ENCODE data around the gene ATM.
"Not testable (repeated sequence)": the region's sequence is repeated elsewhere in the genome, so short reads cannot be mapped to it uniquely, and the experiment has no call there.

Gene ATM

GRCh38 chr11:108370315-108370714, 147.4 kb downstream of the ATM start:
- DNase-seq (ENCODE audit: insufficient read length, low spot score) (no peak), FAIRE-seq (no peak)
- TF ChIP-seq SPI1 (IDR thresholded peaks at IDR 0.05; ENCODE audit: low read depth, low read length) (no peak), TAF1 (IDR thresholded peaks at IDR 0.05; ENCODE audit: low read depth, low read length) (no peak), PAX5 (IDR thresholded peaks at IDR 0.05; ENCODE audit: insufficient read depth, low read length, severe bottlenecking) (no peak), POU2F2 (IDR thresholded peaks at IDR 0.05; ENCODE audit: low read depth, low read length) (no peak), POLR2AphosphoS5 (IDR thresholded peaks at IDR 0.05; ENCODE audit: low read depth, low read length) (no peak), POLR2A (IDR thresholded peaks at IDR 0.05; ENCODE audit: low read depth, low read length) (no peak)

GRCh38 chr11:108370990-108371389, 148.1 kb downstream of the ATM start:
- FAIRE-seq = no peak
- DNase-seq (ENCODE audit: insufficient read length, low spot score) = no peak
- no peak for TF ChIP-seq PAX5 (IDR thresholded peaks at IDR 0.05; ENCODE audit: insufficient read depth, low read length, severe bottlenecking)
- no peak for TF ChIP-seq POLR2A (IDR thresholded peaks at IDR 0.05; ENCODE audit: low read depth, low read length)
- no peak for TF ChIP-seq POU2F2 (IDR thresholded peaks at IDR 0.05; ENCODE audit: low read depth, low read length)
- no peak for TF ChIP-seq SPI1 (IDR thresholded peaks at IDR 0.05; ENCODE audit: low read depth, low read length)
- no peak for TF ChIP-seq POLR2AphosphoS5 (IDR thresholded peaks at IDR 0.05; ENCODE audit: low read depth, low read length)
- no peak for TF ChIP-seq TAF1 (IDR thresholded peaks at IDR 0.05; ENCODE audit: low read depth, low read length)

GRCh38 chr11:108373505-108373904, 150.6 kb downstream of the ATM start:
- DNase-seq (ENCODE audit: insufficient read length, low spot score); FAIRE-seq: not testable (repeated sequence)

- TF ChIP-seq POLR2A (IDR thresholded peaks at IDR 0.05; ENCODE audit: low read depth, low read length) (no peak), POLR2AphosphoS5 (IDR thresholded peaks at IDR 0.05; ENCODE audit: low read depth, low read length) (no peak), PAX5 (IDR thresholded peaks at IDR 0.05; ENCODE audit: insufficient read depth, low read length, severe bottlenecking) (no peak), TAF1 (IDR thresholded peaks at IDR 0.05; ENCODE audit: low read depth, low read length) (no peak)
- FAIRE-seq = no peak
- no peak for DNase-seq (ENCODE audit: insufficient read length, low spot score)
Measured at GRCh38 chr11:108388576-108388975, 165.7 kb downstream of the ATM start.

GRCh38 chr11:108392353-108392752, 169.5 kb downstream of the ATM start:
- TF ChIP-seq POLR2AphosphoS5 (IDR thresholded peaks at IDR 0.05; ENCODE audit: low read depth, low read length) = no peak
- TF ChIP-seq PAX5 (IDR thresholded peaks at IDR 0.05; ENCODE audit: insufficient read depth, low read length, severe bottlenecking) = no peak
- no peak for TF ChIP-seq TAF1 (IDR thresholded peaks at IDR 0.05; ENCODE audit: low read depth, low read length)
- no peak for TF ChIP-seq POU2F2 (IDR thresholded peaks at IDR 0.05; ENCODE audit: low read depth, low read length)
- TF ChIP-seq POLR2A (IDR thresholded peaks at IDR 0.05; ENCODE audit: low read depth, low read length) = no peak
- no peak for TF ChIP-seq SPI1 (IDR thresholded peaks at IDR 0.05; ENCODE audit: low read depth, low read length)
- FAIRE-seq (no peak), DNase-seq (ENCODE audit: insufficient read length, low spot score) (no peak)

- DNase-seq (ENCODE audit: insufficient read length, low spot score) = no peak
- FAIRE-seq = no peak
- no peak for TF ChIP-seq POLR2A (IDR thresholded peaks at IDR 0.05; ENCODE audit: low read depth, low read length)
- TF ChIP-seq PAX5 (IDR thresholded peaks at IDR 0.05; ENCODE audit: insufficient read depth, low read length, severe bottlenecking) = no peak
- no peak for TF ChIP-seq POLR2AphosphoS5 (IDR thresholded peaks at IDR 0.05; ENCODE audit: low read depth, low read length)
- no peak for TF ChIP-seq SPI1 (IDR thresholded peaks at IDR 0.05; ENCODE audit: low read depth, low read length)
- no peak for TF ChIP-seq TAF1 (IDR thresholded peaks at IDR 0.05; ENCODE audit: low read depth, low read length)
- TF ChIP-seq POU2F2 (IDR thresholded peaks at IDR 0.05; ENCODE audit: low read depth, low read length) = no peak
Measured at GRCh38 chr11:108393046-108393445, 170.2 kb downstream of the ATM start.

- DNase-seq (ENCODE audit: insufficient read length, low spot score) (no peak), FAIRE-seq (no peak)
- no peak for TF ChIP-seq POU2F2 (IDR thresholded peaks at IDR 0.05; ENCODE audit: low read depth, low read length)
- no peak for TF ChIP-seq TAF1 (IDR thresholded peaks at IDR 0.05; ENCODE audit: low read depth, low read length)
- no peak for TF ChIP-seq PAX5 (IDR thresholded peaks at IDR 0.05; ENCODE audit: insufficient read depth, low read length, severe bottlenecking)
- no peak for TF ChIP-seq SPI1 (IDR thresholded peaks at IDR 0.05; ENCODE audit: low read depth, low read length)
- no peak for TF ChIP-seq POLR2AphosphoS5 (IDR thresholded peaks at IDR 0.05; ENCODE audit: low read depth, low read length)
- TF ChIP-seq POLR2A (IDR thresholded peaks at IDR 0.05; ENCODE audit: low read depth, low read length) = no peak
Measured at GRCh38 chr11:108394744-108395284, 171.9 kb downstream of the ATM start.

- FAIRE-seq; DNase-seq (ENCODE audit: insufficient read length, low spot score): not testable (repeated sequence)
Measured at GRCh38 chr11:108396672-108397071, 173.8 kb downstream of the ATM start.

GRCh38 chr11:108398439-108398838, 175.6 kb downstream of the ATM start:
- no peak for TF ChIP-seq PAX5 (IDR thresholded peaks at IDR 0.05; ENCODE audit: insufficient read depth, low read length, severe bottlenecking)
- no peak for TF ChIP-seq TAF1 (IDR thresholded peaks at IDR 0.05; ENCODE audit: low read depth, low read length)
- TF ChIP-seq POLR2A (IDR thresholded peaks at IDR 0.05; ENCODE audit: low read depth, low read length) = no peak
- no peak for TF ChIP-seq SPI1 (IDR thresholded peaks at IDR 0.05; ENCODE audit: low read depth, low read length)
- TF ChIP-seq POU2F2 (IDR thresholded peaks at IDR 0.05; ENCODE audit: low read depth, low read length) = no peak
- no peak for TF ChIP-seq POLR2AphosphoS5 (IDR thresholded peaks at IDR 0.05; ENCODE audit: low read depth, low read length)
- DNase-seq (ENCODE audit: insufficient read length, low spot score) = no peak
- no peak for FAIRE-seq

GRCh38 chr11:108402241-108402640, 179.4 kb downstream of the ATM start:
- no peak for TF ChIP-seq TAF1 (IDR thresholded peaks at IDR 0.05; ENCODE audit: low read depth, low read length)
- no peak for TF ChIP-seq SPI1 (IDR thresholded peaks at IDR 0.05; ENCODE audit: low read depth, low read length)
- TF ChIP-seq PAX5 (IDR thresholded peaks at IDR 0.05; ENCODE audit: insufficient read depth, low read length, severe bottlenecking) = no peak
- TF ChIP-seq POLR2A (IDR thresholded peaks at IDR 0.05; ENCODE audit: low read depth, low read length) = no peak
- TF ChIP-seq POLR2AphosphoS5 (IDR thresholded peaks at IDR 0.05; ENCODE audit: low read depth, low read length) = no peak
- no peak for TF ChIP-seq POU2F2 (IDR thresholded peaks at IDR 0.05; ENCODE audit: low read depth, low read length)
- DNase-seq (ENCODE audit: insufficient read length, low spot score) (no peak), FAIRE-seq (no peak)
